ENCODE results near the gene KCNMB1. TPM values are rescaled to one million over a fixed set of nuclear protein-coding genes. Genes with fewer than 3 reads are reported as not detected.

The KCNMB1 gene
- total RNA-seq, 1 donor from 2014 or later = 0.14 TPM

DNA sequence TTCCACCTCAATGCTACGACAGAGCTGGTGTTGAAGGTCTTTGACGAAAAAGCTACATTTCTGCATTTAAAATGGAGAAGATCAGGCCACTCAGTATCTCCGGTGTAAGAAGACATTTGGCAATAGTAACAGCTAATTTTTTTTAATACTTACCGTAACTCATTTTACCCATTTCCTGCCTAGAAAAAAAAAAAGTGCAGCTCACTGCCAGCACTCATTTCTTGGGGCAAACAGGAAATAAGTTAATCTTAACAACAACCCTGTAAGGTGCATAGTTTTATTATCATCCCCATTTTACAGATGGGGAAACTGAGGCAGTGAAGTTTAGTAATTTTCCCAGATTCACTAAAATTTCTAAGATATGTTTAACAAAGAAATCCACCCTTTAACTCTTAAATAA is 27.4 kb upstream of the KCNMB1 start:
- no peak overlapping the region for H3K4me3 ChIP-seq (ENCODE audit: insufficient read depth, low read depth, low read length)
- H4K20me1 ChIP-seq (ENCODE audit: insufficient read depth, low read length) = no peaks in the 10 kb centered on the region
- H3K9me3 Mint-ChIP-seq (ENCODE audit: unreplicated experiment) = peaks cover 2% of the 10 kb centered on the region
- no peak for FAIRE-seq
- TF ChIP-seq, protein P1, sequence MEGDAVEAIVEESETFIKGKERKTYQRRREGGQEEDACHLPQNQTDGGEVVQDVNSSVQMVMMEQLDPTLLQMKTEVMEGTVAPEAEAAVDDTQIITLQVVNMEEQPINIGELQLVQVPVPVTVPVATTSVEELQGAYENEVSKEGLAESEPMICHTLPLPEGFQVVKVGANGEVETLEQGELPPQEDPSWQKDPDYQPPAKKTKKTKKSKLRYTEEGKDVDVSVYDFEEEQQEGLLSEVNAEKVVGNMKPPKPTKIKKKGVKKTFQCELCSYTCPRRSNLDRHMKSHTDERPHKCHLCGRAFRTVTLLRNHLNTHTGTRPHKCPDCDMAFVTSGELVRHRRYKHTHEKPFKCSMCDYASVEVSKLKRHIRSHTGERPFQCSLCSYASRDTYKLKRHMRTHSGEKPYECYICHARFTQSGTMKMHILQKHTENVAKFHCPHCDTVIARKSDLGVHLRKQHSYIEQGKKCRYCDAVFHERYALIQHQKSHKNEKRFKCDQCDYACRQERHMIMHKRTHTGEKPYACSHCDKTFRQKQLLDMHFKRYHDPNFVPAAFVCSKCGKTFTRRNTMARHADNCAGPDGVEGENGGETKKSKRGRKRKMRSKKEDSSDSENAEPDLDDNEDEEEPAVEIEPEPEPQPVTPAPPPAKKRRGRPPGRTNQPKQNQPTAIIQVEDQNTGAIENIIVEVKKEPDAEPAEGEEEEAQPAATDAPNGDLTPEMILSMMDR (IDR thresholded peaks at IDR 0.05; ENCODE audit: insufficient read depth, low read depth, low read length) = no peak
- no peak for TF ChIP-seq EZH2 (IDR thresholded peaks at IDR 0.05; ENCODE audit: insufficient read depth, low read length)
- no peak overlapping the region for H3K9ac ChIP-seq (ENCODE audit: low read length)
- H3K4me1 ChIP-seq (ENCODE audit: insufficient read depth, low read length) = no peaks in the 10 kb centered on the region
- peaks cover 2% of the 10 kb centered on the region for H3K27me3 ChIP-seq (ENCODE audit: insufficient read depth, low read length)
- no peak overlapping the region for H3K4me3 Mint-ChIP-seq (ENCODE audit: unreplicated experiment)
- DNase-seq (ENCODE audit: low read depth) = no peak
- H3K36me3 ChIP-seq (ENCODE audit: insufficient read depth, low read length) = no peaks in the 10 kb centered on the region
- H3K27ac ChIP-seq (ENCODE audit: low read depth, low read length) = no peak overlapping the region
- no peak overlapping the region for H3K4me2 ChIP-seq (ENCODE audit: low read length)
- no peaks in the 10 kb centered on the region for H3K4me1 Mint-ChIP-seq (ENCODE audit: low read depth, unreplicated experiment)
- no peaks in the 10 kb centered on the region for H3K9me3 ChIP-seq (ENCODE audit: insufficient read depth, low read depth, low read length)
- no peak overlapping the region for H2AFZ ChIP-seq (ENCODE audit: low read depth, low read length)
- H3K36me3 Mint-ChIP-seq (ENCODE audit: low read depth, unreplicated experiment) = no peaks in the 10 kb centered on the region
- peaks cover 26% of the 10 kb centered on the region for H3K27me3 Mint-ChIP-seq (ENCODE audit: low read depth, unreplicated experiment)
- H3K27ac Mint-ChIP-seq (ENCODE audit: unreplicated experiment) = no peak overlapping the region
- no peaks in the 10 kb centered on the region for H3K79me2 ChIP-seq (ENCODE audit: insufficient read depth, low read length)

DNA sequence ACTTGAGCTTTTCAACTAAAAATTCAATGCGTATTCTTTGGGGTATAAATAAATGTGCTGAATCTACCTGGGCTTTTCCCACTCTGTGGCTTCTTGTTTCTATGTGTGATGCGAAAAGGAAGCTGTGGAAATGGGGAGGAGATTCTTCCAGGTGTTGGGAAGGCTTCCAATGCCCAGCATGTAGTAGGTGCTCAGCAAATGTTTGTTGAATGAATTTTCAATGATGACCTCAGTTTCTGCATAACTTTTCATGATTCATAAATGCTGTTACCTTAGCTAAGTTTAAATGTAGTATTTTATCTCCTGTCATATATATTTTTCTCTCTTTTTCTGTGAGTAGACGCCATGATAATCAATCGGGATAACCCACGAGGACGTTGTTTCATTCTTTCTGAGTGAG is 25.6 kb upstream of the KCNMB1 start:
- DNase-seq (ENCODE audit: low read depth) (no peak), FAIRE-seq (no peak)
- Mint-ChIP-seq H3K4me3 (ENCODE audit: unreplicated experiment) (no peak overlapping the region), H3K27me3 (ENCODE audit: low read depth, unreplicated experiment) (peaks cover 26% of the 10 kb centered on the region), H3K36me3 (ENCODE audit: low read depth, unreplicated experiment) (no peaks in the 10 kb centered on the region), H3K27ac (ENCODE audit: unreplicated experiment) (no peak overlapping the region), H3K4me1 (ENCODE audit: low read depth, unreplicated experiment) (no peaks in the 10 kb centered on the region), H3K9me3 (ENCODE audit: unreplicated experiment) (peaks cover 2% of the 10 kb centered on the region)
- H3K27ac ChIP-seq (ENCODE audit: low read depth, low read length) = no peak overlapping the region
- no peak overlapping the region for H3K4me2 ChIP-seq (ENCODE audit: low read length)
- H4K20me1 ChIP-seq (ENCODE audit: insufficient read depth, low read length) = no peaks in the 10 kb centered on the region
- no peaks in the 10 kb centered on the region for H3K4me1 ChIP-seq (ENCODE audit: insufficient read depth, low read length)
- no peak overlapping the region for H2AFZ ChIP-seq (ENCODE audit: low read depth, low read length)
- TF ChIP-seq EZH2 (IDR thresholded peaks at IDR 0.05; ENCODE audit: insufficient read depth, low read length) = no peak
- TF ChIP-seq, protein P1 (IDR thresholded peaks at IDR 0.05; ENCODE audit: insufficient read depth, low read depth, low read length) = no peak
- H3K79me2 ChIP-seq (ENCODE audit: insufficient read depth, low read length) = no peaks in the 10 kb centered on the region
- H3K4me3 ChIP-seq (ENCODE audit: insufficient read depth, low read depth, low read length) = no peak overlapping the region
- peaks cover 2% of the 10 kb centered on the region for H3K27me3 ChIP-seq (ENCODE audit: insufficient read depth, low read length)
- no peaks in the 10 kb centered on the region for H3K9me3 ChIP-seq (ENCODE audit: insufficient read depth, low read depth, low read length)
- no peaks in the 10 kb centered on the region for H3K36me3 ChIP-seq (ENCODE audit: insufficient read depth, low read length)
- no peak overlapping the region for H3K9ac ChIP-seq (ENCODE audit: low read length)

DNA sequence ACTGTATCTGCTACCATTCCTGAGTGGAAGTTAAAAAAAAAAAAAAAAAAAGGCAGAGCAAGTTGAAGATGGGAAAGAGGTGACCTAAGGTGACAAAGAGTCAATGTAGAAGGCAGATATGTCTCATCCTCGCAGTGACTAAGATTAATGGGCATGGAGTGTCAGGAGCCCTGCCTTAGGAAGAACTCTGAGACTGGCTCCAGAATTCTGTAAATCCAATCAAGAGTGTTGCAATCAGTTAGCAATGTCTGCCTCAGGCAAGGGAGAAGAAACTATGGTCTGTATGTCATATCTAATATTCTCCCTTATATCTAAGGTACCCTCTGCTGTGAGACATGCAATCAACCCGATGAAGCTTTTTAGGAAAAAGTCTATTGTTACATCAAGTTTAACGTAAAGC is 24.7 kb upstream of the KCNMB1 start:
- H3K9ac ChIP-seq (ENCODE audit: low read length) = no peak overlapping the region
- H3K4me3 ChIP-seq (ENCODE audit: insufficient read depth, low read depth, low read length) = no peak overlapping the region
- TF ChIP-seq EZH2 (IDR thresholded peaks at IDR 0.05; ENCODE audit: insufficient read depth, low read length) = no peak
- H3K4me3 Mint-ChIP-seq (ENCODE audit: unreplicated experiment) = no peak overlapping the region
- H3K27ac ChIP-seq (ENCODE audit: low read depth, low read length) = no peak overlapping the region
- no peak overlapping the region for H3K4me2 ChIP-seq (ENCODE audit: low read length)
- H3K27me3 Mint-ChIP-seq (ENCODE audit: low read depth, unreplicated experiment) = peaks cover 26% of the 10 kb centered on the region
- FAIRE-seq = no peak
- H3K36me3 Mint-ChIP-seq (ENCODE audit: low read depth, unreplicated experiment) = no peaks in the 10 kb centered on the region
- no peaks in the 10 kb centered on the region for H3K36me3 ChIP-seq (ENCODE audit: insufficient read depth, low read length)
- no peak overlapping the region for H3K27ac Mint-ChIP-seq (ENCODE audit: unreplicated experiment)
- no peaks in the 10 kb centered on the region for H4K20me1 ChIP-seq (ENCODE audit: insufficient read depth, low read length)
- no peaks in the 10 kb centered on the region for H3K9me3 ChIP-seq (ENCODE audit: insufficient read depth, low read depth, low read length)
- no peaks in the 10 kb centered on the region for H3K4me1 ChIP-seq (ENCODE audit: insufficient read depth, low read length)
- peaks cover 2% of the 10 kb centered on the region for H3K9me3 Mint-ChIP-seq (ENCODE audit: unreplicated experiment)
- no peaks in the 10 kb centered on the region for H3K79me2 ChIP-seq (ENCODE audit: insufficient read depth, low read length)
- H3K27me3 ChIP-seq (ENCODE audit: insufficient read depth, low read length) = peaks cover 2% of the 10 kb centered on the region
- DNase-seq (ENCODE audit: low read depth) = no peak
- H3K4me1 Mint-ChIP-seq (ENCODE audit: low read depth, unreplicated experiment) = no peaks in the 10 kb centered on the region
- H2AFZ ChIP-seq (ENCODE audit: low read depth, low read length) = no peak overlapping the region

Measured in astrocyte (in vitro differentiated cells and primary cell).